Activated CD4-positive, alpha-beta T cell treated with anti-CD3 and anti-CD28 coated beads, Interleukin-10, Interleukin-2, amounts not matched to agents 100 ng/mL and 50 ng/mL, durations not matched to agents 16 hours and 8 hours (primary cell): Measurements from ENCODE around the gene ITGB4.
"Not testable (repeated sequence)": the region's sequence is repeated elsewhere in the genome, so short reads cannot be mapped to it uniquely, and the experiment has no call there.

Experiments used
- DNase-seq: peaks from one replicate; pipeline ENCODE4 v3.0.0-alpha.2; 2020

Gene ITGB4

GRCh38 chr17:75754378-75755204, 33.3 kb downstream of the ITGB4 start:
- no peak for DNase-seq

- no peak for DNase-seq
Observed at GRCh38 chr17:75755205-75755901, 34.1 kb downstream of the ITGB4 start.

- DNase-seq, result no peak
Observed at GRCh38 chr17:75755990-75756389, 34.7 kb downstream of the ITGB4 start.

GRCh38 chr17:75756451-75757085, 35.3 kb downstream of the ITGB4 start:
- no peak for DNase-seq

- DNase-seq, result no peak
Observed at GRCh38 chr17:75757086-75757681, 35.9 kb downstream of the ITGB4 start.

- no peak for DNase-seq
Observed at GRCh38 chr17:75758131-75758905, 37.1 kb downstream of the ITGB4 start.

GRCh38 chr17:75759457-75759856, 38.2 kb downstream of the ITGB4 start:
- DNase-seq, result no peak

GRCh38 chr17:75759978-75760640, 38.9 kb downstream of the ITGB4 start:
- DNase-seq, result not testable (repeated sequence)

GRCh38 chr17:75762513-75763268, 41.4 kb downstream of the ITGB4 start:
- DNase-seq, result no peak

GRCh38 chr17:75763269-75763607, 42.0 kb downstream of the ITGB4 start:
- DNase-seq, result no peak

- DNase-seq, result no peak
Observed at GRCh38 chr17:75763613-75764416, 42.6 kb downstream of the ITGB4 start.

GRCh38 chr17:75764417-75764710, 43.1 kb downstream of the ITGB4 start:
- DNase-seq, result no peak

- DNase-seq, result peak; percentile 79
Observed at GRCh38 chr17:75764711-75765421, 43.6 kb downstream of the ITGB4 start, which contains the start of gene GALK1. GALK1 (minus strand) TSS chr17:75765192; CDS start chr17:75765136, 56 bp downstream.

- no peak for DNase-seq
Observed at GRCh38 chr17:75765981-75766380, 44.7 kb downstream of the ITGB4 start.

- DNase-seq, result no peak
Observed at GRCh38 chr17:75767881-75768280, 46.6 kb downstream of the ITGB4 start.

- no peak for DNase-seq
Observed at GRCh38 chr17:75769536-75769935, 48.3 kb downstream of the ITGB4 start.

GRCh38 chr17:75771334-75772281, 50.3 kb downstream of the ITGB4 start:
- no peak for DNase-seq

GRCh38 chr17:75773121-75773807, 52.0 kb downstream of the ITGB4 start:
- no peak for DNase-seq
